PFSK-1 (cell line): ENCODE data around the gene TMEM59. TPM values are rescaled to one million over a fixed set of nuclear protein-coding genes. Genes with fewer than 3 reads are reported as not detected.

Experiments used
- FOXP2 ChIP-seq: optimal IDR thresholded peaks from 2 replicates; pipeline ENCODE3; 2011; ENCODE audit warnings: borderline replicate concordance, control low read depth, inconsistent platforms; ENCODE audit not compliant: insufficient read depth; ENCODE audit errors: extremely low read length, extremely low read depth
- POLR2AphosphoS5 ChIP-seq: IDR thresholded peaks from 2 replicates; pipeline ENCODE4 v1.6.1; 2012; ENCODE audit warnings: low read depth, mild to moderate bottlenecking, control low read depth, low read length, moderate library complexity
- REST ChIP-seq, 2 experiments: IDR thresholded peaks; 2 replicates each; pipeline versions ENCODE4 v1.6.1 to v1.8.0; 2011 to 2012; ENCODE audit warnings: low read depth in 2 of 2, low read length in 2 of 2, control low read depth in 1 of 2, inconsistent platforms in 1 of 2, mild to moderate bottlenecking in 1 of 2, moderate library complexity in 1 of 2; ENCODE audit not compliant: insufficient read depth in 1 of 2
- SIN3A ChIP-seq: IDR thresholded peaks from 2 replicates; pipeline ENCODE4 v1.6.1; 2012; ENCODE audit warnings: mild to moderate bottlenecking, low read length, moderate library complexity, borderline replicate concordance; ENCODE audit not compliant: insufficient read depth
- TAF1 ChIP-seq: IDR thresholded peaks from 2 replicates; pipeline ENCODE4 v1.6.1; 2012; ENCODE audit warnings: low read length, control low read depth, borderline replicate concordance; ENCODE audit not compliant: insufficient read depth
- polyA plus RNA-seq: library from polyadenylated mRNA; unstranded; fragments of >200 nt; gene quantifications from one replicate; pipeline ENCODE4 v1.2.1, GENCODE V29; 2012; ENCODE audit warnings: low read depth, missing spikeins; ENCODE audit not compliant: insufficient read length

The TMEM59 gene, protein sequence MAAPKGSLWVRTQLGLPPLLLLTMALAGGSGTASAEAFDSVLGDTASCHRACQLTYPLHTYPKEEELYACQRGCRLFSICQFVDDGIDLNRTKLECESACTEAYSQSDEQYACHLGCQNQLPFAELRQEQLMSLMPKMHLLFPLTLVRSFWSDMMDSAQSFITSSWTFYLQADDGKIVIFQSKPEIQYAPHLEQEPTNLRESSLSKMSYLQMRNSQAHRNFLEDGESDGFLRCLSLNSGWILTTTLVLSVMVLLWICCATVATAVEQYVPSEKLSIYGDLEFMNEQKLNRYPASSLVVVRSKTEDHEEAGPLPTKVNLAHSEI
- 63.5 TPM for polyA plus RNA-seq

- no peak for TF ChIP-seq SIN3A
- peak; percentile 64; the same call in 1 of the 2 replicates for TF ChIP-seq TAF1
- peak; percentile 66 for TF ChIP-seq FOXP2
Measured at GRCh38 chr1:54052934-54053744, at the start of gene TMEM59, which contains the start of gene TCEANC2. TSS of gene TMEM59 (minus strand) at chr1:54053204. CDS start at chr1:54053188, 16 bp downstream. TSS of gene TCEANC2 (plus strand) at chr1:54053608. CDS start at chr1:54054423, 815 bp downstream.

GRCh38 chr1:54100500-54100899 is 47.5 kb upstream of the TMEM59 start:
- no peak for TF ChIP-seq FOXP2
- no peak for TF ChIP-seq SIN3A

GRCh38 chr1:54099061-54099610 is 46.1 kb upstream of the TMEM59 start:
- TF ChIP-seq POLR2AphosphoS5 (no peak), TAF1 (no peak), FOXP2 (no peak), SIN3A (no peak), REST (IDR thresholded peaks at IDR 0.05; ENCODE audit: insufficient read depth in 1 of 2, low read depth in 2 of 2, low read length in 2 of 2) (no peak)

- no peak for TF ChIP-seq POLR2AphosphoS5
- TF ChIP-seq SIN3A: no peak
- TF ChIP-seq FOXP2: no peak
- no peak for TF ChIP-seq REST (IDR thresholded peaks at IDR 0.05; ENCODE audit: insufficient read depth in 1 of 2, low read depth in 2 of 2, low read length in 2 of 2)
- TF ChIP-seq TAF1: no peak
Measured at GRCh38 chr1:54096877-54097240, 43.9 kb upstream of the TMEM59 start.

GRCh38 chr1:54096227-54096876 is 43.3 kb upstream of the TMEM59 start:
- TF ChIP-seq FOXP2 (no peak), TAF1 (no peak), SIN3A (no peak), REST (IDR thresholded peaks at IDR 0.05; ENCODE audit: insufficient read depth in 1 of 2, low read depth in 2 of 2, low read length in 2 of 2) (no peak), POLR2AphosphoS5 (no peak)
